HuH-7.5 (cell line): ENCODE results near the gene GNAI3.

Experiments
- DNase-seq: peaks from one replicate; pipeline ENCODE4 v3.0.0; 2011; ENCODE audit warnings: low spot score

GNAI3 gene

GRCh38 chr1:109661391-109661790 is 113.0 kb downstream of the GNAI3 start:
- DNase-seq, result no peak

GRCh38 chr1:109664671-109665070 is 116.3 kb downstream of the GNAI3 start:
- DNase-seq, result no peak

- peak; percentile 76 for DNase-seq
Observed at GRCh38 chr1:109667452-109668122, 119.2 kb downstream of the GNAI3 start, which contains the start of gene GSTM2. Gene GSTM2 (plus strand): TSS chr1:109668057. CDS start chr1:109668116, 59 bp downstream.
